Measurements from ENCODE around the gene CFAP251.
A peak's percentile ranks its signal among the peaks of the same experiment; 100 is the strongest.

CFAP251 gene

DNA sequence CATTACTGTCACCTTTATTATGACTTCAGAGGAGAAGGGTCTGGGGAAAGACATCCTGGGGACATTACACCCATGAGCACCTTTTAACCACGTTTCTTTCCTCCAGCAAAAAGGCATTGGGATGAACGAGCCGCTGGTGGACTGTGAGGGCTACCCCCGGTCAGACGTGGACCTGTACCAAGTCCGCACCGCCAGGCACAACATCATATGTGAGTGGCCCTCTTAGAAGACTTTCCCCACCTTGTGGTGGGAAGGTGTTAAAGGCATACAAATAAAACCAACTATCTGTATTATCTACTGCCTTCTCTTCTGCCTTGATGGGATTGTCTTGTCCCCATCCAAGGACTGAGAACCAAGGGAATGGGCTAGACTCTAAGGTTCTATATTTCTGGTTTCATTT is 23.8 kb upstream of the CFAP251 start:
- H3K27me3 ChIP-seq (ENCODE audit: insufficient read depth, poor library complexity, severe bottlenecking), result no peaks in the 10 kb centered on the region
- H3K4me3 ChIP-seq (ENCODE audit: severe bottlenecking), result no peak overlapping the region
- peak overlapping the region; percentile 26 for H3K27ac ChIP-seq (ENCODE audit: poor library complexity, severe bottlenecking)
- TF ChIP-seq, protein P1, sequence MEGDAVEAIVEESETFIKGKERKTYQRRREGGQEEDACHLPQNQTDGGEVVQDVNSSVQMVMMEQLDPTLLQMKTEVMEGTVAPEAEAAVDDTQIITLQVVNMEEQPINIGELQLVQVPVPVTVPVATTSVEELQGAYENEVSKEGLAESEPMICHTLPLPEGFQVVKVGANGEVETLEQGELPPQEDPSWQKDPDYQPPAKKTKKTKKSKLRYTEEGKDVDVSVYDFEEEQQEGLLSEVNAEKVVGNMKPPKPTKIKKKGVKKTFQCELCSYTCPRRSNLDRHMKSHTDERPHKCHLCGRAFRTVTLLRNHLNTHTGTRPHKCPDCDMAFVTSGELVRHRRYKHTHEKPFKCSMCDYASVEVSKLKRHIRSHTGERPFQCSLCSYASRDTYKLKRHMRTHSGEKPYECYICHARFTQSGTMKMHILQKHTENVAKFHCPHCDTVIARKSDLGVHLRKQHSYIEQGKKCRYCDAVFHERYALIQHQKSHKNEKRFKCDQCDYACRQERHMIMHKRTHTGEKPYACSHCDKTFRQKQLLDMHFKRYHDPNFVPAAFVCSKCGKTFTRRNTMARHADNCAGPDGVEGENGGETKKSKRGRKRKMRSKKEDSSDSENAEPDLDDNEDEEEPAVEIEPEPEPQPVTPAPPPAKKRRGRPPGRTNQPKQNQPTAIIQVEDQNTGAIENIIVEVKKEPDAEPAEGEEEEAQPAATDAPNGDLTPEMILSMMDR (IDR thresholded peaks at IDR 0.05; ENCODE audit: poor library complexity, severe bottlenecking), result peak; percentile 31
- ATAC-seq (ENCODE audit: low read depth) (no peak), DNase-seq (ENCODE audit: low spot score) (no peak)
- H3K36me3 ChIP-seq (ENCODE audit: low read depth), result peaks cover 67% of the 10 kb centered on the region
- peaks cover 11% of the 10 kb centered on the region for H3K4me1 ChIP-seq (ENCODE audit: insufficient read depth, poor library complexity, severe bottlenecking)
- H3K9me3 ChIP-seq (ENCODE audit: severe bottlenecking), result no peaks in the 10 kb centered on the region

DNA sequence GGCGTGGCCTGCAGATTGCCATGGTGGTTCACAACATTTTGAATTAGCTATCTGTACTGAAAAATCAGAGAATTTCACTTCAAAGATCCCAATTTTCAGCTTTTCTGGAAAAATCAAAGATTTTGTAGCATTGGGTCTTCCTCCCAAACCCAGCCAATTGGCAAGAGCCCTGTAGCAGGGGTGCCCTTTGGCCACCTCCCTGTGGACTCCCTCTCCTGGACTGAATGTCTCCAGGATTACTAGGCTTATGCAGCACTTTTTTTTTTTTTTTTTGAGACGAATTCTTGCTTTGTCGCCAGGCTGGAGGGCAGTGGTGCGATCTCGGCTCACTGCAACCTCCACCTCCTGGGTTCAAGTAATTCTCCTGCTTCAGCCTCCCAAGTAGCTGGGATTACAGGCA is 20.1 kb upstream of the CFAP251 start:
- TF ChIP-seq, protein P1 (IDR thresholded peaks at IDR 0.05; ENCODE audit: poor library complexity, severe bottlenecking), result no peak
- no peaks in the 10 kb centered on the region for H3K27me3 ChIP-seq (ENCODE audit: insufficient read depth, poor library complexity, severe bottlenecking)
- no peak overlapping the region for H3K27ac ChIP-seq (ENCODE audit: poor library complexity, severe bottlenecking)
- H3K4me1 ChIP-seq (ENCODE audit: insufficient read depth, poor library complexity, severe bottlenecking), result peaks cover 11% of the 10 kb centered on the region
- DNase-seq (ENCODE audit: low spot score), result no peak
- no peak for ATAC-seq (ENCODE audit: low read depth)
- peaks cover 85% of the 10 kb centered on the region for H3K36me3 ChIP-seq (ENCODE audit: low read depth)
- no peaks in the 10 kb centered on the region for H3K9me3 ChIP-seq (ENCODE audit: severe bottlenecking)
- no peak overlapping the region for H3K4me3 ChIP-seq (ENCODE audit: severe bottlenecking)

DNA sequence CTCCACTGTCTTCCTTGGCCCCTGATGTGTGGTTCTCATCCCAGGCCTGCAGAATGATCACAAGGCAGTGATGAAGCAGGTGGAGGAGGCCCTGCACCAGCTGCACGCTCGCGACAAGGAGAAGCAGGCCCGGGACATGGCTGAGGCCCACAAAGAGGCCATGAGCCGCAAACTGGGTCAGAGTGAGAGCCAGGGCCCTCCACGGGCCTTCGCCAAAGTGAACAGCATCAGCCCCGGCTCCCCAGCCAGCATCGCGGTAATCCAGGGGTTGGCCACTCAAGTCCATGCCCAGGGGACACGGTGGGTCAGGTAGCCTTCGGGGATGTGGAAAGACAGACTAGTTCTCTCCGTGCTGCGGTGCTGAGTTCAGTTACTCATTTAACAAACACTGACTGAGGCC is 18.8 kb upstream of the CFAP251 start:
- H3K4me3 ChIP-seq (ENCODE audit: severe bottlenecking), result no peak overlapping the region
- H3K4me1 ChIP-seq (ENCODE audit: insufficient read depth, poor library complexity, severe bottlenecking), result no peaks in the 10 kb centered on the region
- no peak overlapping the region for H3K27ac ChIP-seq (ENCODE audit: poor library complexity, severe bottlenecking)
- TF ChIP-seq, protein P1 (IDR thresholded peaks at IDR 0.05; ENCODE audit: poor library complexity, severe bottlenecking), result no peak
- no peak for DNase-seq (ENCODE audit: low spot score)
- peaks cover 84% of the 10 kb centered on the region for H3K36me3 ChIP-seq (ENCODE audit: low read depth)
- H3K9me3 ChIP-seq (ENCODE audit: severe bottlenecking), result no peaks in the 10 kb centered on the region
- no peaks in the 10 kb centered on the region for H3K27me3 ChIP-seq (ENCODE audit: insufficient read depth, poor library complexity, severe bottlenecking)
- no peak for ATAC-seq (ENCODE audit: low read depth)

DNA sequence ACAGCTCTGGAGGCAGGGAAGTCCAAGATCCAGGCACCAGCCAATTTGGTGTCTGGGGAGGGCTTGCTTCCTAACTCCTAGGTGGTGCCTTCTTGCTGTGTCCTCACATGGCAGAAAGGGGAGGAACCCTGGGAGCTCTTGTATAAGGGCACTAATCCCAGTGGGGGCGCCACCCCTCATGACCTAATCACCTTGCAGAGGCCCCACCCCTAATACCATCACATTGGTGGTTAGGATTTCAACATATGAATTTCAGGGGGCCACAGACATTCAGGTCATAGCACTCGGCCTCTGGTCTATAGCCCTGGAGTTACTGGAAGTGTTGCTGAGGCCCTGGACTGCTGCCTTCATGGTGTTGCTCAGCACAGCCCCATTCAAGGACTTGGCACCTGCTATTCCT is 15.2 kb upstream of the CFAP251 start:
- no peaks in the 10 kb centered on the region for H3K4me1 ChIP-seq (ENCODE audit: insufficient read depth, poor library complexity, severe bottlenecking)

DNA sequence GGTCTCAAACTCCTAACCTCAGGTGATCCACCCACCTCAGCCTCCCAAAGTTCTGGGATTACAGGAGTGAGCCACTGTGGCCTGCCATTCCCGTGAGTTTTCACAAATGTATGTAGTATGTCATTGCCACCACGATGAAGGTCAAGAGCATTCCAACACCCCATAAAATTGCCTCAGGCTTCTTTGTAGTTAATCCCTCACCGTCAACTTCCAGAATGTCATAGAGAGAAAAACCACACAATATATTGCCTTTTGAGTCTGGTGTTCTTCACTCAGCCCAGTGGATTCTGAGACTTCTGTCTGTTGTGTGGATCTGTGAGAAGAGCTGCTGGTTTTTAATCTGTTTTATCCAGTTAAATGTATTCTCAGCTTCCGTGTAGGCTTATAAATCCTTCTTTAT is 12.6 kb upstream of the CFAP251 start:
- Histone ChIP-seq H3K27me3 (ENCODE audit: insufficient read depth, poor library complexity, severe bottlenecking) (no peaks in the 10 kb centered on the region), H3K27ac (ENCODE audit: poor library complexity, severe bottlenecking) (no peak overlapping the region), H3K36me3 (ENCODE audit: low read depth) (peaks cover 79% of the 10 kb centered on the region), H3K4me1 (ENCODE audit: insufficient read depth, poor library complexity, severe bottlenecking) (no peaks in the 10 kb centered on the region), H3K4me3 (ENCODE audit: severe bottlenecking) (no peak overlapping the region), H3K9me3 (ENCODE audit: severe bottlenecking) (no peaks in the 10 kb centered on the region)
- no peak for DNase-seq (ENCODE audit: low spot score)
- no peak for ATAC-seq (ENCODE audit: low read depth)
- TF ChIP-seq, protein P1 (IDR thresholded peaks at IDR 0.05; ENCODE audit: poor library complexity, severe bottlenecking), result no peak

More for the DNA sequence above, 15.2 kb upstream of the CFAP251 start:
- H3K27me3 ChIP-seq (ENCODE audit: insufficient read depth, poor library complexity, severe bottlenecking), result no peaks in the 10 kb centered on the region
- H3K4me3 ChIP-seq (ENCODE audit: severe bottlenecking), result no peak overlapping the region
- H3K27ac ChIP-seq (ENCODE audit: poor library complexity, severe bottlenecking), result no peak overlapping the region
- H3K9me3 ChIP-seq (ENCODE audit: severe bottlenecking), result no peaks in the 10 kb centered on the region
- TF ChIP-seq, protein P1 (IDR thresholded peaks at IDR 0.05; ENCODE audit: poor library complexity, severe bottlenecking), result no peak
- H3K36me3 ChIP-seq (ENCODE audit: low read depth), result peaks cover 78% of the 10 kb centered on the region
- no peak for DNase-seq (ENCODE audit: low spot score)
- no peak for ATAC-seq (ENCODE audit: low read depth)
